Mesenchymal stem cell (in vitro differentiated cells and primary cell): ENCODE measurements around the gene TIPARP.

Experiments
- DNase-seq: peaks from one replicate; pipeline ENCODE4 v3.0.0-alpha.2; 2013
- H2AFZ ChIP-seq: one replicate; pipeline ENCODE4 v1.6.1; 2013; ENCODE audit warnings: low read depth, mild to moderate bottlenecking, control low read depth, inconsistent platforms, low read length, moderate library complexity
- H2AK5ac ChIP-seq: 2 replicates; pipeline ENCODE4 v1.6.1; 2013; ENCODE audit warnings: low read length, moderate library complexity, mild to moderate bottlenecking, inconsistent platforms; ENCODE audit not compliant: severe bottlenecking
- H2BK120ac ChIP-seq: one replicate; pipeline ENCODE4 v1.6.1; 2013; ENCODE audit warnings: low read depth, mild to moderate bottlenecking, inconsistent platforms, low read length, moderate library complexity
- H2BK12ac ChIP-seq, 2 experiments: one replicate each; pipeline ENCODE4 v1.6.1; 2013; ENCODE audit warnings: inconsistent platforms in 2 of 2, low read length in 2 of 2, mild to moderate bottlenecking in 2 of 2, moderate library complexity in 2 of 2, control low read depth in 1 of 2
- H2BK15ac ChIP-seq: one replicate; pipeline ENCODE4 v1.6.1; 2013; ENCODE audit warnings: mild to moderate bottlenecking, low read depth, inconsistent platforms; ENCODE audit not compliant: poor library complexity, severe bottlenecking
- H2BK5ac ChIP-seq: 2 replicates; pipeline ENCODE4 v1.6.1; 2013; ENCODE audit warnings: low read depth, mild to moderate bottlenecking, low read length, control low read depth, inconsistent platforms; ENCODE audit not compliant: poor library complexity, severe bottlenecking
- H3K14ac ChIP-seq, 2 experiments: one replicate each; pipeline ENCODE4 v1.6.1; 2013; ENCODE audit warnings: inconsistent platforms in 2 of 2, low read length in 2 of 2, control low read depth in 1 of 2, mild to moderate bottlenecking in 1 of 2, moderate library complexity in 1 of 2
- H3K18ac ChIP-seq, 2 experiments: one replicate each; pipeline ENCODE4 v1.6.1; 2013; ENCODE audit warnings: inconsistent platforms in 2 of 2, low read length in 2 of 2, control low read depth in 1 of 2, low read depth in 1 of 2, mild to moderate bottlenecking in 1 of 2
- H3K23ac ChIP-seq, 2 experiments: one replicate each; pipeline ENCODE4 v1.6.1; 2013; ENCODE audit warnings: inconsistent platforms in 2 of 2, low read length in 2 of 2, mild to moderate bottlenecking in 2 of 2, moderate library complexity in 2 of 2, control low read depth in 1 of 2
- H3K27ac ChIP-seq: 2 replicates; pipeline ENCODE4 v1.5.1; 2013; ENCODE audit warnings: mild to moderate bottlenecking, moderate library complexity, low read length, control low read depth, inconsistent platforms; ENCODE audit not compliant: poor library complexity, severe bottlenecking
- H3K27me3 ChIP-seq, 2 experiments: 2 replicates each; pipeline versions ENCODE4 v1.6.1 to v1.7.0; 2013; ENCODE audit warnings: low read length in 2 of 2, mild to moderate bottlenecking in 2 of 2, moderate library complexity in 2 of 2, control low read depth in 1 of 2, inconsistent platforms in 1 of 2; ENCODE audit not compliant: control insufficient read depth in 1 of 2, insufficient read depth in 1 of 2
- H3K36me3 ChIP-seq, 2 experiments: 2 replicates each; pipeline versions ENCODE4 v1.6.1 to v1.7.0; 2013; ENCODE audit warnings: low read length in 2 of 2, control low read depth in 1 of 2, inconsistent platforms in 1 of 2, low read depth in 1 of 2, mild to moderate bottlenecking in 1 of 2; ENCODE audit not compliant: insufficient read depth in 2 of 2, control insufficient read depth in 1 of 2
- H3K4ac ChIP-seq, 2 experiments: one replicate each; pipeline ENCODE4 v1.6.1; 2013; ENCODE audit warnings: inconsistent platforms in 2 of 2, low read length in 2 of 2, mild to moderate bottlenecking in 2 of 2, moderate library complexity in 2 of 2, control low read depth in 1 of 2, low read depth in 1 of 2
- H3K4me1 ChIP-seq: 2 replicates; pipeline ENCODE4 v1.6.1; 2013; ENCODE audit warnings: low read depth, low read length, control low read depth; ENCODE audit not compliant: control insufficient read depth, insufficient read depth
- H3K4me2 ChIP-seq: 2 replicates; pipeline ENCODE4 v1.6.1; 2013; ENCODE audit warnings: low read length, mild to moderate bottlenecking, inconsistent platforms; ENCODE audit not compliant: poor library complexity, severe bottlenecking
- H3K4me3 ChIP-seq, 2 experiments: 2 replicates each; pipeline versions ENCODE4 v1.5.1 to v1.7.0; 2013; ENCODE audit warnings: low read length in 2 of 2, mild to moderate bottlenecking in 2 of 2, control low read depth in 1 of 2, low read depth in 1 of 2; ENCODE audit not compliant: insufficient read depth in 1 of 2
- H3K79me1 ChIP-seq: replicated peaks from 2 replicates; pipeline ENCODE4 v1.6.1; 2013; ENCODE audit warnings: mild to moderate bottlenecking, control low read depth, low read length, inconsistent platforms; ENCODE audit not compliant: poor library complexity, severe bottlenecking
- H3K9ac ChIP-seq: 2 replicates; pipeline ENCODE4 v1.7.0; 2013; ENCODE audit warnings: mild to moderate bottlenecking, low read length, moderate library complexity
- H3K9me3 ChIP-seq: 2 replicates; pipeline ENCODE4 v1.7.0; 2013; ENCODE audit warnings: mild to moderate bottlenecking, low read length; ENCODE audit not compliant: control insufficient read depth
- H4K8ac ChIP-seq: one replicate; pipeline ENCODE4 v1.6.1; 2013; ENCODE audit warnings: inconsistent platforms, mild to moderate bottlenecking, low read length, moderate library complexity
- H4K91ac ChIP-seq: one replicate; pipeline ENCODE4 v1.6.1; 2013; ENCODE audit warnings: mild to moderate bottlenecking, low read length, inconsistent platforms
- WGBS: methylation state at CpG from one replicate; pipeline ENCODE4 v1.1.7; 2013; ENCODE audit warnings: mixed read lengths; 5-methylcytosine and 5-hydroxymethylcytosine counted together

TIPARP gene

DNA sequence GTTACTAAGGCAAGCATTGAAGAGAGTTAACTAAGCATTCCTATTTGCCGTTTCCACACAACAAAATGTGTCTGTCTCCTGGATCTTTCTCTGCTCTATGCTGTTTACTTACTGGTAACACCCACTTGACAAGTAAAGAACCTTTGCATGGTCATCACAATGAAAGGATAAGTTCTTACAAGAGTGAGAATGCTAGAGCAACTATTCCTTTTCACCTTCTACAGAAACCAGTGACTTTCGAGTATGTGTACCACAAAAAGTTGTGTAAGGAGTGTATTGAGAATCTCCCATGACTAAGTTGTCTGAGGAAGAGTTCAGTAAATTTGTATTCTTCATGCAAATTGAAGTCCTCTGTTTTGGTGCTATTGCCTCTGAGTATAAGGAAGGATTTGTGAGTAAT lies 10.8 kb downstream of the TIPARP start:
- Histone ChIP-seq H2AK5ac (no peak overlapping the region), H3K4me3 (peak overlapping the region in 1 of 2 experiments; percentile 45), H3K4ac (no peak overlapping the region), H2AFZ (no peak overlapping the region), H3K18ac (no peak overlapping the region), H3K4me2 (no peak overlapping the region), H2BK12ac (no peak overlapping the region), H3K27me3 (no peaks in the 10 kb centered on the region), H3K23ac (no peak overlapping the region), H3K9ac (peak overlapping the region; percentile 76), H3K27ac (no peak overlapping the region), H3K4me1 (peaks cover 4% of the 10 kb centered on the region), H2BK15ac (no peak overlapping the region), H2BK5ac (no peak overlapping the region), H3K79me1 (no peaks in the 10 kb centered on the region), H4K91ac (no peak overlapping the region), H3K9me3 (no peaks in the 10 kb centered on the region), H2BK120ac (no peak overlapping the region), H4K8ac (no peak overlapping the region), H3K36me3 (peaks cover 0 to 10% of the 10 kb centered on the region in 2 experiments), H3K14ac (no peak overlapping the region)
- 52% methylated on average over 2 of the region's 2 CpGs for WGBS
- DNase-seq, result peak; percentile 76

DNA sequence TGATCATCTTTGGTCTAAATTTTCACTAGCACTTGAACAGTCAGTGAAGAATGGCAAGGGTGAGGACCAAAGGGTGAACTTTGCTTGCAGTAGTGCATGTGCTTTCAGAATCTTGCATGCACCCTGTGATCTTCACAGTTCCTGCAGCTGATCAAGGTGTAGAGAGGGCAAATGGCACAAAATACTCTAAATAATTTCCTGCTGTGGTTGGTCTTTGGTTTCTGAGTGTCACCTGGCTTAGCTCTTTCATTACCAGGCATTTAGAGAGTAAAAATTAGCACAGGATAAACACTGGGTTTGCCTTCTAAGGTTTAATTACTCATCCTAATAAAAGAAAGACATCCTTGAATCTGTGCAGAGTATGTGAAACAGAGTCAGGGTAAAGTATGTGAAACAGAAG lies 11.4 kb downstream of the TIPARP start:
- Histone ChIP-seq H2BK120ac (no peak overlapping the region), H2BK12ac (no peak overlapping the region), H3K79me1 (no peaks in the 10 kb centered on the region), H3K9me3 (no peaks in the 10 kb centered on the region), H3K23ac (no peak overlapping the region), H3K4me3 (peak overlapping the region in 1 of 2 experiments; percentile 60), H3K4ac (no peak overlapping the region), H3K27me3 (no peaks in the 10 kb centered on the region), H3K4me2 (no peak overlapping the region), H4K91ac (no peak overlapping the region), H2AK5ac (no peak overlapping the region), H2BK5ac (no peak overlapping the region), H3K27ac (no peak overlapping the region), H3K14ac (no peak overlapping the region), H4K8ac (no peak overlapping the region), H3K36me3 (peaks cover 0 to 5% of the 10 kb centered on the region in 2 experiments), H3K9ac (peak overlapping the region; percentile 76), H2BK15ac (no peak overlapping the region), H3K18ac (peak overlapping the region in 1 of 2 experiments; percentile 78), H3K4me1 (peaks cover 4% of the 10 kb centered on the region), H2AFZ (no peak overlapping the region)
- peak; percentile 45 for DNase-seq

DNA sequence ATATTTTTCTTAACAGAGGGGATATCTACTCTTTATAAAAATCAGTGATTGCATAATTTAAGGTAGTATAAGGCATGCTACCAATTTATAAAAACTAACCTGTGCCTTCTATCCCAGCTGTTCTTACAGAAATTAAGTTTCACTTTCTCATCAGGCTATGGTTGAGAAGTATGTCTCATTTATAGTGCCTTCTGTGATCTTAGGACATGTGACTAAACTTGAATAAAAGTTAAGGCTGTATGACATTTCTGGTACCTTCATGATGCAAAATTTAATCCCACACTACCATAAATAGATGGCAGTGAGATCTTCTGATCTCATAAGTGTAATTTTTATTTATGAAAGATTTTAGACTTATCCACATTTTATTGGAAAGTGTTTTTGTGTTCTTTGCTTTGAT lies 12.6 kb downstream of the TIPARP start:
- Histone ChIP-seq H3K9me3 (no peaks in the 10 kb centered on the region), H3K23ac (no peak overlapping the region), H3K4me1 (peaks cover 4% of the 10 kb centered on the region), H3K4ac (no peak overlapping the region), H2AFZ (no peak overlapping the region), H3K18ac (no peak overlapping the region), H3K14ac (no peak overlapping the region), H4K91ac (no peak overlapping the region), H3K4me3 (no peak overlapping the region), H3K27ac (no peak overlapping the region), H2BK5ac (no peak overlapping the region), H3K36me3 (peaks cover 0 to 4% of the 10 kb centered on the region in 2 experiments), H3K79me1 (no peaks in the 10 kb centered on the region), H2BK120ac (no peak overlapping the region), H3K27me3 (no peaks in the 10 kb centered on the region), H3K9ac (peak overlapping the region; percentile 76), H2BK12ac (no peak overlapping the region), H3K4me2 (no peak overlapping the region), H2AK5ac (no peak overlapping the region), H2BK15ac (no peak overlapping the region), H4K8ac (no peak overlapping the region)
- DNase-seq, result no peak

DNA sequence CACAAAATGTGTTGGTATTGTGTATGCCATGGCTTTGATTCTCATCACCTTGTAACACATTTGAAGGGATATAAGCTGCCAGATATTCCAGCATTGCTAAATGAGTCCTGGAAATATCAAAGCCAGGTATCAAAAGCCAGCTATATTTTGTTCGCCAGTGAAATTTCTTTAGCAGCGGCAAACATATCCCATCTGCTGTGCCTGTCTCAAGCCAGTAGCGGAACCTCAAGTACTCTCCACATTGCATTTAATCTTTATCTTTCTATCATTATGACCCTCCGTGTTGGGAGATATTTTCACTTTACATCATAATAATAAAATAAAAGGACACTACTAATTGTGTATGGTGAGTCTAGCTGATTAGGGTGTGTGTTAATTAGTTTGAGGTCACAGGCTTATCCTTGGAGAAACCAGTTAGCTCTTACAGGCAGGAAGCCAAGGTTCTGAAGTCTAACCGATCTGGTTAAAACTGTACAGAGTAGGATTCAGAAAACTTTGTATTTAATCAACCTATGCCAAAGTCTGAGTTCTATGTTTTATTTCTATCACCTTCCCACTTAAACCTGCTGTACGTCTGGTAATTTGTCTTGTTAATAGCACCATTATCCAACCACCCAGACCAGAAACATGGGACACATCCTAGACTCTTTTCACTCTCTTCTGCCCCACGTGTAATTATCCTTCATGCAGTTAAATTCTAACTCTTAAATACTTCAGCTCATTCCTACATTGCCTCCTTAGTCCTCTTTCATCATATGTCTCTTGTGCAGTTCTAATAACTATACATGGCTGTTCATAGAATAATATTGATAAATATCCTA lies 14.5 kb downstream of the TIPARP start:
- no peak overlapping the region for H2BK120ac ChIP-seq

More for the DNA sequence above, 14.5 kb downstream of the TIPARP start:
- H3K27me3 ChIP-seq, result no peaks in the 10 kb centered on the region
- no peak overlapping the region for H2BK12ac ChIP-seq
- H4K8ac ChIP-seq, result no peak overlapping the region
- DNase-seq, result no peak
- H4K91ac ChIP-seq, result no peak overlapping the region
- H2BK5ac ChIP-seq, result no peak overlapping the region
- no peak overlapping the region for H2AFZ ChIP-seq
- H3K27ac ChIP-seq, result no peak overlapping the region
- no peak overlapping the region for H3K4ac ChIP-seq
- no peaks in the 10 kb centered on the region for H3K79me1 ChIP-seq
- no peak overlapping the region for H3K23ac ChIP-seq
- no peak overlapping the region for H2AK5ac ChIP-seq
- peaks cover 0 to 4% of the 10 kb centered on the region in 2 experiments for H3K36me3 ChIP-seq
- H3K9me3 ChIP-seq, result no peaks in the 10 kb centered on the region
- H3K4me1 ChIP-seq, result peaks cover 4% of the 10 kb centered on the region
- 97% methylated on average over 6 of the region's 7 CpGs for WGBS
- no peak overlapping the region for H3K9ac ChIP-seq
- no peak overlapping the region for H3K4me2 ChIP-seq
- no peak overlapping the region for H2BK15ac ChIP-seq
- no peak overlapping the region for H3K18ac ChIP-seq
- H3K14ac ChIP-seq, result no peak overlapping the region
- H3K4me3 ChIP-seq, result no peak overlapping the region
